Measurements from ENCODE around the gene GJC1. TPM values are rescaled to one million over a fixed set of nuclear protein-coding genes. Genes with fewer than 3 reads are reported as not detected.

The GJC1 gene
- total RNA-seq, 4 donors from 2014 or later: 3.1 to 18.6 (median 9.0) TPM

DNA sequence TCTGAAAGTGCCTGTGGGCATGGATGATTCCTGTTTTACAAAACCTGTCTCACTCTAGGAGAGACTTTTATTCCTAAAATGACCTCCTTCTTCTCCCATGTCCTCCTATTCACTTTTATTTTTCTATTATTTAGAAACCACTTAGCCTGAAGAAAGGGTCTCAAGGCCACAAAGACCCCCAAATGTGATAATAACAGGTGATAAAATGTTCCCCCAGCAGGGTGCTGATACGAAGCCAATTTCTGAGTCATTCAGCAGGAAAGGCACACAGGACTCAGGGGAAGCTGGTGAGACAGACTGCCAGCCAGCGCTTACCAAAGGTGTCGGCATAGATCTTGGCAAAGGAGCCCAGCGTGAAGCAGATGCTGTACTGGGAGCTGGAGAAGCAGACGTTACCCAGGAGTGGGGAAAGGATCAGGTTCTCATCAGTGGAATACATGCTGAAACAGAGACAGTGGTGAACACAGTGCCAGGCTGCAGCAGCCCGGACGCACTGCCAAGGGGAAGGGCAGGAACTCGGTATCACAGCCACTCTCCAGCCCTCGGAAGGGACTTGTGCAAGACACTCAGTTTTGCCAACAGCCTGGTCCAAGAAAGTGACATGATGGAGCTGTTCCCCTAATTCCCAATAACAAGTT is 42.2 kb upstream of the GJC1 start:
- no peak for DNase-seq (ENCODE audit: low spot score in 2 of 2)
- TF ChIP-seq POLR2A (IDR thresholded peaks at IDR 0.05) (no peak), EP300 (IDR thresholded peaks at IDR 0.05) (no peak)
- TF ChIP-seq, protein P1, sequence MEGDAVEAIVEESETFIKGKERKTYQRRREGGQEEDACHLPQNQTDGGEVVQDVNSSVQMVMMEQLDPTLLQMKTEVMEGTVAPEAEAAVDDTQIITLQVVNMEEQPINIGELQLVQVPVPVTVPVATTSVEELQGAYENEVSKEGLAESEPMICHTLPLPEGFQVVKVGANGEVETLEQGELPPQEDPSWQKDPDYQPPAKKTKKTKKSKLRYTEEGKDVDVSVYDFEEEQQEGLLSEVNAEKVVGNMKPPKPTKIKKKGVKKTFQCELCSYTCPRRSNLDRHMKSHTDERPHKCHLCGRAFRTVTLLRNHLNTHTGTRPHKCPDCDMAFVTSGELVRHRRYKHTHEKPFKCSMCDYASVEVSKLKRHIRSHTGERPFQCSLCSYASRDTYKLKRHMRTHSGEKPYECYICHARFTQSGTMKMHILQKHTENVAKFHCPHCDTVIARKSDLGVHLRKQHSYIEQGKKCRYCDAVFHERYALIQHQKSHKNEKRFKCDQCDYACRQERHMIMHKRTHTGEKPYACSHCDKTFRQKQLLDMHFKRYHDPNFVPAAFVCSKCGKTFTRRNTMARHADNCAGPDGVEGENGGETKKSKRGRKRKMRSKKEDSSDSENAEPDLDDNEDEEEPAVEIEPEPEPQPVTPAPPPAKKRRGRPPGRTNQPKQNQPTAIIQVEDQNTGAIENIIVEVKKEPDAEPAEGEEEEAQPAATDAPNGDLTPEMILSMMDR (IDR thresholded peaks at IDR 0.05): no peak
- Histone ChIP-seq H3K36me3 (peaks cover 0 to 96% (median 10%) of the 10 kb centered on the region in 3 donors), H3K4me3 (no peak overlapping the region), H3K9me3 (no peaks in the 10 kb centered on the region), H3K27ac (no peak overlapping the region), H3K4me1 (no peaks in the 10 kb centered on the region), H3K27me3 (no peaks in the 10 kb centered on the region)
- 72 to 84% methylated on average over 9 of the region's 9 CpGs for WGBS, 2 donors

DNA sequence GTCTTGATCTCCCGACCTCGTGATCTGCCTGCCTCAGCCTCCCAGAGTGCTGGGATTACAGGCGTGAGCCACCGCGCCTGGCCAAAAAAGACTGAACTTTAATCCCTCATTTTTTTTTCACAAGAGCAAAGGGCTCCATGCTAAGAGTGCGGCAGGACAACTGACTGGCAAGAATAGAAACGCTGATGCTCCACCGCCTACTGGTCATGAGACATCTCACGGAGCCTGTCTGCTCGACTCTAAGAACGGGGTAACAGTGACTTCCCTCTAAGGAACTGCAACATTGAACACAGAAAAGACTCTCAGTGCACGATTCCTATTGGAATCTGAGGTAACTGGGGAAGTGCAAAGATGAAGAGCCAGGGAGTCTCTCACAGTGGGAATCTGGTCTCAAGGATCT is 41.5 kb upstream of the GJC1 start:
- Histone ChIP-seq H3K27me3 (no peaks in the 10 kb centered on the region), H3K36me3 (peaks cover 0 to 97% (median 10%) of the 10 kb centered on the region in 3 donors), H3K4me1 (no peaks in the 10 kb centered on the region), H3K4me3 (no peak overlapping the region), H3K9me3 (no peaks in the 10 kb centered on the region), H3K27ac (no peak overlapping the region)
- WGBS, 2 donors: 92 to 96% methylated on average over 12 of the region's 12 CpGs
- no peak for DNase-seq (ENCODE audit: low spot score in 2 of 2)
- TF ChIP-seq, protein P1 (IDR thresholded peaks at IDR 0.05): no peak
- no peak for TF ChIP-seq EP300 (IDR thresholded peaks at IDR 0.05)
- no peak for TF ChIP-seq POLR2A (IDR thresholded peaks at IDR 0.05)

DNA sequence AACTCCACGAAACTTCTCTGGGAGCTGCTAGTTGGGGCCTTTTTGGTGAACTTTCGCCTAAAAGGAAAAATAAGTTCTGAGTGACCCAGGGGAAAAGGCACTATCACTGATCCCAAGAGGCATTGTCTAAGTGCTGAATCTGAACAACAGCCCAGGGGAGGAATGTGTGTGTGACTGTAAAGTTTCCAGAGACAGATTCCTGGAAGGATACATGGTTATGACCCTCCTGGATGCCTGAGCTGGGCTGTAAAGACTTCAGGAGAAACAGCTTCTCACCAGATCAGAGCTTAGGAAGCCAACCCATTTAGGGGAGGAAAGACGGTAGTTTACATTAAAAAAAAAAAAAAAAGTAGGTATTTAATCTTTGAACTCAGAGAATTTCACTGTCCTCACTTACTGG is 37.8 kb upstream of the GJC1 start:
- 68 to 86% methylated on average over 3 of the region's 3 CpGs for WGBS, 2 donors
- no peaks in the 10 kb centered on the region for H3K9me3 ChIP-seq
- DNase-seq (ENCODE audit: low spot score in 2 of 2): no peak
- H3K4me1 ChIP-seq: no peaks in the 10 kb centered on the region
- no peaks in the 10 kb centered on the region for H3K27me3 ChIP-seq
- no peak overlapping the region for H3K27ac ChIP-seq
- no peak overlapping the region for H3K4me3 ChIP-seq
- peaks cover 0 to 92% (median 16%) of the 10 kb centered on the region in 3 donors for H3K36me3 ChIP-seq
- TF ChIP-seq, protein P1 (IDR thresholded peaks at IDR 0.05): no peak
- TF ChIP-seq POLR2A (IDR thresholded peaks at IDR 0.05) (no peak), EP300 (IDR thresholded peaks at IDR 0.05) (no peak)

DNA sequence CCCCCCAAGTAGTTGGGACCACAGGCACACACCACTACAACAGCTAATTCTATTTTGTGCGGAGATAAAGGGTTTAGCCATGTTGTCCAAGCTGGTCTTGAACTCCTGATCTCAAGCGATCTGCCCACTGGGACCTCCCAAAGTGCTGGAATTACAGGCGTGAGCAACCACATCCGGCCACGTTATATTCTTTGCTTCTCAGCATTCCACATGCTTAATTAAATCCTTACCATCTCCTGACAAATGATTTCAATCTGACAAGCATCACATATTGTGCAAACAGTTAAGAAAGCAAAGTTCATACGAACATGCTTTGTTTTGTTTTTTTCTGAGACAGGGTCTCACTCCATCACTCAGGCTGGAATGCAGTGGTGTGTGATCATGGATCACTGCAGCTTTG is 35.8 kb upstream of the GJC1 start:
- 78 to 79% methylated on average over 6 of the region's 6 CpGs for WGBS, 2 donors
- DNase-seq (ENCODE audit: low spot score in 2 of 2): no peak
- H3K27me3 ChIP-seq: no peaks in the 10 kb centered on the region
- no peak overlapping the region for H3K27ac ChIP-seq
- no peaks in the 10 kb centered on the region for H3K4me1 ChIP-seq
- peaks cover 0 to 92% (median 15%) of the 10 kb centered on the region in 3 donors for H3K36me3 ChIP-seq
- H3K9me3 ChIP-seq: no peaks in the 10 kb centered on the region
- TF ChIP-seq, protein P1 (IDR thresholded peaks at IDR 0.05): no peak
- TF ChIP-seq POLR2A (IDR thresholded peaks at IDR 0.05) (no peak), EP300 (IDR thresholded peaks at IDR 0.05) (no peak)
- no peak overlapping the region for H3K4me3 ChIP-seq

DNA sequence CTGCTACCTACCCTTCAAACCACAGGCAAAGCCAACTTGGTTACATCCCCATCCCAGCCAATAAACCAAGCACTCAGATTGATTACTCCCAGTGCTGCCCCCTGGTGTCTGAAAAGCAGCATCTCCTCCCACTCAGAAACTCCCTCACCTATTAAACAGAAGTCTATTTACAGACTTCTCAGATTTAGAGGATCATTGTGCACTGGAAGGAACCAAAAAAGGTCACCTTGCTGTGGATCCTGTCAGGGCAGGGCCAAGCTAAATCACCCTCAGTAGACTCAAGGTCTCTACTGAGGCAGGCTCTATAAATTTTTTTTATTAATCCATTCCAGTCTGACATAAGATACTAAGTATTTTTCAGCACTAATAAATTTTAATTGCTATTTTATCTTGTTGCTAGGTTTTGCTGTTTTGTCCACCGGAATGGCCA is 35.2 kb upstream of the GJC1 start:
- Histone ChIP-seq H3K27me3 (no peaks in the 10 kb centered on the region), H3K27ac (no peak overlapping the region), H3K9me3 (no peaks in the 10 kb centered on the region), H3K36me3 (peaks cover 0 to 92% (median 22%) of the 10 kb centered on the region in 3 donors), H3K4me3 (no peak overlapping the region), H3K4me1 (no peaks in the 10 kb centered on the region)
- 47 to 56% methylated on average over 1 of the region's 1 CpG for WGBS, 2 donors
- TF ChIP-seq EP300 (IDR thresholded peaks at IDR 0.05): no peak
- TF ChIP-seq, protein P1 (IDR thresholded peaks at IDR 0.05): peak; percentile 79 to 85 (median 83)
- DNase-seq (ENCODE audit: low spot score in 2 of 2): peak; percentile 31 to 72

All from tibial nerve (tissue), 4 donors.